ENCODE results near the gene SPATA33.

- no peak for TF ChIP-seq CTCF (conservative IDR thresholded peaks at IDR 0.05)
- TF ChIP-seq EZH2 (IDR thresholded peaks at IDR 0.05; ENCODE audit: low read depth) = no peak
These were observed 19.2 kb upstream of the SPATA33 start for GRCh38 chr16:89638455-89638854.

Data from PC-9 (cell line).